Measurements from ENCODE around the gene IL9.

The IL9 gene

DNA sequence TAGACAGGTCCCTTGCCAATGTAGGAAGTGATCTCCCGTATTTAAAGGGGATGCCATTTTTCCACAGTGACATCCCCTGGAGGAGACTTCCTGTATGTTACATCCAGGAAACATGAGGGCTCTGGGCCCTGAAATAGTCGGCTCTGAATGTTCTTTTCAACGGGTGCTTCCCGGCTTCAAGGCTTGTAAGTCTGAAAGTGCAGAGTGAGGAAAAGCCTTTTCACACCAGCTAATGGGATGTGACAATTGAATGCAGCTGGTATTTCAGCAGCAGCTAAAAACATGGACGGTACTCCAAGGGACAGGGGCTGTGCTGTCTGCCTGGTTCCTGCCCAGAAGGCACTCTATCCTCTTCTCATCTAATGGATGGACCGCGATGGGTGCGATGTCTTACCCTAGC, 1.4 kb downstream of the IL9 start:
- FAIRE-seq = no peak
- DNase-seq (ENCODE audit: extremely low spot score, insufficient read length, low read depth) = no peak

DNA sequence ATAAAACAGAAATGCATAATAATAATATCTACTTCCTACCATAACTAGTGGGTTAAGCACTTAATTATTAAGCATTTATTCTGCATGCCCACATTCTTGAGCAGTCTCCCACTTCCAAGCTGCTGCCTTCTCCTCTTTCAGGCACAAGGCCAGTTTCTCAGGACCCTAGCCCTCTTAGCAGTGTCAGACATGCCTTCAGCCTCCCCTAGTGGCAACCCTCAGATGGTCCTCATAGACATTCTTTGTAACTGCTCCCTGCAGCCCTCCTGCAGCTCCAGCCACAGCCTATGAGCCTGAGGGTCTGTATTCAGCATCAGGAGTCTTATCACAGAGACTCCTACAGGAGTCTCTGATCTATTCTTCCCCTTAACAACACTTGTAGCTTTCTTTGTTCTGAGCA, 3.9 kb downstream of the IL9 start:
- FAIRE-seq (no peak), DNase-seq (ENCODE audit: extremely low spot score, insufficient read length, low read depth) (no peak)

DNA sequence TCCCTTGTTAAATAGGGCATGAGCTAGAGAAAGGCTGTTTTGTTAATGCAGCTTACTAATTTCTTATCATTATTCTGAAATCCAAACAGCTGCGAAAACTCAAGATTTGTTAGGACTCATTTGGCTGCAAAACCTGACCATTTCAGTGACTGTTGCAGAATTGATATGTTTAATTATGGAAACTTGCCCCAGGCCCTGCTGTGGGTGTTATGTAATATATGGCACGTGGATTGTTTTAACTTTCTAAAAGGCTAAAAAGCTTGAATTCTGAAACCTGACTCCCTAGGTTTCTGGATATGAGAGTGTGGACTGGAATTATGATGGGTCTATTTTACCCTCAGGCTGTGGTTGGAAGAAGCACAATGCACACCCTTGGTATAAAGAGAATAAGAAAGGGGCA, 4.4 kb downstream of the IL9 start:
- DNase-seq (ENCODE audit: extremely low spot score, insufficient read length, low read depth) = no peak
- no peak for FAIRE-seq

DNA sequence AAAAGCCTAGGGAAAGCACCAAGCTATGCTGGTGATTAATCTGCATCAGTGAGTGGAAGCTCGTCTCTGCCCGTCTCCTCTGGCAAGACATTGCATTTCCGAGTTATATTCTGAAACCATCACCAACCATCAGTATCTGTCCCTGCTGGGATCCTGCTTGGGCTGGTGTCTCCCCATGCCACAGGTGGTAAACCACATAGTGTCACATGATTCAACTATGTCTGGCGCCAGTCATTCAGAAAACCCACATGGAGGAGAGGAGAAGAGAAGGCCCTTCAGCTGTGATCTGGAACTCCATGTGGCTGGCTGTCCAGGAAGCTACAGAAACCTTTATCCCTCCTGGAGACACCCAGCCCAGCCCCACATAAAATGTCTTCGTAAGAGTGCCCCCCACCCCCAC, 4.8 kb downstream of the IL9 start:
- FAIRE-seq = peak; percentile 63
- DNase-seq (ENCODE audit: extremely low spot score, insufficient read length, low read depth) = peak; percentile 12

DNA sequence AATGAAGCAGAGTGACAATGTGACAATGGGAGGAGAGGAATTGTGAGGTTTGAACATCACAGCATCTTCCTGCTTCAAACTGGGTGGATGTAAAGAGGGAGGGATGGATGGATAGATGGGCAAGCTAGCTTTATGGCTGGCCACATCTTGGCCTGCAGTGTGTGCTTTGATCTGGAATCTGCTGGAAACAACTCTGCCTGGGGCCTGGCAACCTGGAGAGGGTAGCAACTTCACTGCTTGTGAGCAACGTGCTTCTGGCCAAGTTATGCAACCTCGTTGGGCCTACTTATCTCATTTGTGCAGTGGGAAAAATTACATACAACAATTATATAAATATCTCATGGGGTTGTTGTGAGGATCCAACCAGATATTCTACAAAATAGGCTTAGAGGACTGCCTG, 5.3 kb downstream of the IL9 start:
- DNase-seq (ENCODE audit: extremely low spot score, insufficient read length, low read depth) (no peak), FAIRE-seq (no peak)

DNA sequence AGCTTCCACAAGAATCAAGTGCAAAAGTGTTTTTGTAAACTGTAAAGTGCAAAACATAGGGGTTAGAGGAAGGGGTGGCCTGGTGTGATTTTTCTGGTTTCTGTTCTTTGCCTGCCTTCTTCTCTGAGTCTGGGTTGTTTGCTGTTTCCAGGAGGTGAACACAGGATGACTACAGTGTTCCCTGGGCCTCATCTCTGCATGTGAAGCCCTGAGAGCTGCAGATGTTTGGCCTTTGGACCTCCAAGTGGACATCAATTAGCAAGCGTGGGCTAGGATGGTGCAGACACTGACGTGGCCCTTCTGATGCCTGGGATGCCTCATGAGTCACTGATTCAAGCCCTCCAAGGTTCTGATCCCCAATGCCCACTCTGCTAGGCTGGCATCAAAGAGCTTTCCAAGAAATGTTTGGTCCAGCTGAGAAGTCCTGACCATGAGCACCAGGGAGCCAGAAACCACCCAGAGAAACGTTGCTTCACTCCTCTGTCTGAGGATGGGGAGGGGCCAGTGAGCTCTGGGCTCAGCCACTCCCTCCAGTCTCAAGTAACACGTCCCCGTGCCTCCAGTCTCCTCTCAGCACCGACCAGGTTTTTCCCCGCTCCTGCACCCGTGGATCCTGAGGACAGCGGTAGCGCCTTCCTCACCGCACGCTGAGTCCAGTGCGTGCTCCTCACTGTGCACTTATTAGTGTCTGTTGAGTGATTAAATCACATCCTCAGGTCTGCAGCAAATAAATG, 7.6 kb downstream of the IL9 start:
- DNase-seq (ENCODE audit: extremely low spot score, insufficient read length, low read depth) = no peak
- FAIRE-seq = no peak

DNA sequence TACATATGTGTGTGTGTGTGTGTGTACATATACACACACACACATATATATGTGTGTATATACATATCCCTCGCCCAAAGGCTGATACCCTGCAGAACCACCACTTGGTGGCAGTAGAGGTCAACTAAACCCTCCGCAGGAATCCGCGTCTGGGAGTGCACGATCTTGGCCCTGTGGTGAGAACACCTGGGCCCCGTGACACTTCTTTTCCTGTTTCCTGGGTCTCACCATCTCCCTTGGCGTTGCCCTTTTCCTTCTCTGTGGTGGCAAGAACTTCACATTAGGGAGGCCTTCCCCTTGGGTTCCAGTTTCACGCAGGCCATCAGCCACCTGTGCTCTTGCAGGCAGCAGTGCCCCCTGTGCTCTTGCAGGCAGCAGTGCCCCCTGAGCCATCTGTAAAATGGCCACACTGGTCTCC, 8.2 kb downstream of the IL9 start:
- FAIRE-seq (peak; percentile 88), DNase-seq (ENCODE audit: extremely low spot score, insufficient read length, low read depth) (peak; percentile 59)

DNA sequence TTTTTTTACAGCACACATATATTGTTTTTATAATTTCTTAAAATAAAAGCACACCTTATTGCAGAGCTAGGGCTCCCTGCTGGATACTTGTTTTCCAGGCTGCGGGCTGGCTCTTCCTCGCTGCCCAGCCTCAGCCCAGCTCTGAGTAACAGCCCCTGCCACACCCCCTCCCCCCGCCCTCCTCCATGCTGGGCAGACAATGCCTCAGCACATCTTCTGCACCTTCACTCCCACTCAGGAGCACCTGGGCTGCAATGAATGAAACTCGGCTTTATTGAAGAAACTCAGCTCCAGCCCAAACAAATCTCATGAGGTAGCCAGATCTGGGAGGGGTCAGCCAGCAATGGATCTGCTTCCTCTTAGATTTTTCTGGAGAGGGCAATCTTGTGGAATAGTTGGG, 9.5 kb downstream of the IL9 start:
- FAIRE-seq (no peak), DNase-seq (ENCODE audit: extremely low spot score, insufficient read length, low read depth) (no peak)

DNA sequence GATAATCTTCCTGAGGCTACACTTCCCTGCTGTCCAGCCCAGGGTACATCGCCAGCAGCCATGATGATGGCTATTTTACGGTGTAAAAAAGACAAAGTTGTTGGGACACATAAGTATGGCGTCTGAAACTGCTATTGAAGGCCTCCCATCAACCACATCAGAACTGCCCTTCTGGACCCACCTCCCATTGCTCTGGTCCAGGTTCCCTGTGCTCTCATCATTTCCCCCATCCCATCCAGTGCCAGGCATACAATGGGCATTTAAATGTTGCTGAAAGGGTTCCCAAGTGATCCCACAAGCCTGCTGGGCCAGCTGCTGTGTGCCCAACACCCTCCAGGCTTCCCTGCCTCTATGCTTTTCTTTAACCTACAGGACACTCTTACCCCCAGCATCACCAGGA, 10.6 kb downstream of the IL9 start:
- DNase-seq (ENCODE audit: extremely low spot score, insufficient read length, low read depth) = no peak
- FAIRE-seq = no peak

DNA sequence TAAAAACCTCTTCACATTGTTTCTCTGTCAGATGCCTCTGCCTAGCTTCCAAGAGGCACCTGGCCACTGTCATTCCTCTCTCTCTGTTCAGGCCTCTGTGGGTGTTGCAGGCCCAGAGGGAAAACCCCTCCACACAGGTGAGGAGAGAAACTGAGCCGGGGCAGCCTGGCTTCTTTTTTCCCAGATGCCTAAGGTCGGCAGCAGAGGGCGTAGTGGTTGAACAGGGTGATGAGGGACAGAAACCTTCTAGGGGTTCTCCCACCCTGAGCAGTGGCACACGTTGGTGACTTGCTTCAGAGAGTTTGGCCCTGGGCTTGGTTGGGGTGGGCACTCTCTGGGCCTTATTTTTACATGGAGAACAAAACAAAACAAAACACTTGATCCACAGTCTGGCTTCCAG, 12.2 kb downstream of the IL9 start:
- FAIRE-seq (no peak), DNase-seq (ENCODE audit: extremely low spot score, insufficient read length, low read depth) (no peak)

DNA sequence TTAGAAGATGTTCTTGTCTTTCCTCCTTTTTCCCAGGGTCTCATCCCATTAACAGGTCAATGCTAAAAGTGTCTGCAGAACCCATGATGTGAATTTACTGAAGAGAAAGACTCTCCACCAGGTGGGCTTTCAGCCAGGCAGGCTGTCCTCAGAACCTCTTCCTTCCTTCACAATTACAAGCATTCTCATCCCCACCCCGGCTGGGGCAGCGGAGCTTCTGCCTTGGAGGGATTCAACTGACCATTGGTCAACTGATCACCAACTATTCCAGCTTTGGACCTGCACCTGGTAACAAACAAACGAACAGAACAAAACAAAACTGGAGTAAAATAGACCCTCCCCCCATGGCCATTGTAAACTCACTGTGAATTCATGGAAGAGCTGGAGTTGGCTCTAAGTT, 12.6 kb downstream of the IL9 start:
- DNase-seq (ENCODE audit: extremely low spot score, insufficient read length, low read depth) (no peak), FAIRE-seq (no peak)

DNA sequence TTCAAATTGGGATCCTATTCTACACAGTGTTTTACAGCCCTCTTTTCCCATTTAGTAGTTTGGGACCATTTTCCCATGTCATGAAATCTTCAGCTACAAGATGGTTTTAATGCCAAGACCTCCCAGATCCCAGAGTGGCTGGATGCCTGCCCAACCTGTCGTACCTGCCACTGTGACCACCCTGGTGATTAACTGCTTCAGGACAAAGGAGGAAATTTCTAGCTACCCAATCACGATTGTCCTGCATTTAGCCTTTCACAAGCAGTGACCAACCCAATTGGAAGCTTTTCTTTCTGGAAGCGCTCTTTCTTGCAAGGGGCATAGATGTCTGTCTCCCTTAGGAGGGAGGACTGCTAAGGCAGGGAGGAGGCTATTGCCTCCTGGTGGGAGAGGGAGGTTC, 13.8 kb downstream of the IL9 start:
- DNase-seq (ENCODE audit: extremely low spot score, insufficient read length, low read depth) = no peak
- no peak for FAIRE-seq

DNA sequence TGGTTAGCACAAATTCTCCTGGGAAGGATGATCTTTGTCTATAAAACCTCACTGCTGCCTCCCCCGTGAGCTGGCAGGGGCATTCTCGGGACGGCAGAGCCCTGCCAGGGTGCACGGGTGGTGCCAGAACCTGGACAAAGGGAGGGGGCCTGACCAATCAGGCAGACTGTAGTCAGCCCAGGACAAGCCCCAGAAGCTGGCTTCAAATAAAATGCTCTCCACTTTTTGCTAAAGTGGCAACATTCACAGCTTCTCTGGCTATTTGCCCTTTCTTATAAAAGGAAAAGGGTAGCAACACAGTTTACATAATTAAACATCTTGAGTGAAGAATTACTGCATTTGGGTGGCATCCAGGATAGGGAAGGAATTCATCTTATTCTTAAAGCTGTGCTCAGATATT, 14.4 kb downstream of the IL9 start:
- DNase-seq (ENCODE audit: extremely low spot score, insufficient read length, low read depth) = no peak
- FAIRE-seq = no peak

DNA sequence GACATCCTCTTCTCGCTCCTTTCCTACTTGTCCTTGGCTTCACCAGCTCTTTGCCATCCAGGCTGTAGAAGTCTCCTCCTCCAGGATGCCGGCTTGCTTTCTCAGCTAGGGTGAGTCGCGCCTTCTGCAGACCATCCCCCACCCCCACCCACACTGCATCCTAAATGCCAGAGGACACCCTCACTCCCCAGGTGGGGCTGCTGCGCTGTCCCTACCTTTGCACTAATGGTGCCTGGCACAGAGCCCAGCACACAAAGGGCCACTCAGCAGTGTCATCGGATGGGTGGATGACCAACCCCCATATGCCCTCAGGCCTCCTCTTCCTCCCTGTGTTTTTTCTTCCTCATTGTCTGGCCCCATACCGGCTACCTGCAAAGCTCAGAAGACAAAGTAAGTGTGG, 14.8 kb downstream of the IL9 start:
- DNase-seq (ENCODE audit: extremely low spot score, insufficient read length, low read depth) = no peak

DNA sequence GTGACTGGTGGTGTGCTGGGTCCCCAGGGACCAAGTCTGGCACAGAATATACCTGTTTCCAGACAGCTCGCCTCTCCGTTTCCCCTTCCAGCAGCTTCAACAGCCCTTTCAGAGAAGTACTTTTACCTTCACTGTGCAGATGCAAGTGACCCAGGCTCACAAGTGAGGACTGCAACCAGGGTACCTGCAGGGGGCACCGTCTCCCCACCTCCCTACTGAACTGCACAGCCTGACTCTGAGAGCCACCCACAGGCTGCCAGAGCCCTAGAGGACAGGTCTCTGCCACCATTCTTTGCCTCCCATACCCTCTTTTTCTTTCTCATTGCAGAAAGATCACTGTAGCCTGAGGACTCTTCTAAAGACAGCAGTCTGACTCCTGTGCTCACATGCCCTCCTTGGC, 15.4 kb downstream of the IL9 start:
- DNase-seq (ENCODE audit: extremely low spot score, insufficient read length, low read depth) = no peak
- FAIRE-seq = no peak

More for the DNA sequence above, 14.8 kb downstream of the IL9 start:
- no peak for FAIRE-seq

DNA sequence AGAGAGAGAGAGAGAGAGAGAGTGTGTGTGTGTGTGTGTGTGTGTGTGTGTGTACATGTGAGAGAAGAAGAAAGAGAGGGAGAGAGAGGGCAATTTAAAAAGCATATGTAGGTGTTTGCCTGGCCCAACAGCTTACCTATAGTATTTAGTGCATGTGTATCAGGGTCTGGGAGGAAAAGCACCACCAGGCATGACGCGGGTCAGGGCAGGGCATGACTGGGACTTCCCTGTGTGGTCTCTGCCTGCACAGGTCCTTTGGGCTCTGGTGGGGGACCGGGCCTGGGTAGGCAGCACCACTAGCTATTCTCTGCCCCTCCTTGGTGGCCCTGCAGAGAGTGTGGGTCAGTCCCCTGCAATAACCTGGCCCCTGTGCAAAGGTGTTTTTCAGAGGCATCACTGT, 16.1 kb downstream of the IL9 start:
- FAIRE-seq = no peak
- DNase-seq (ENCODE audit: extremely low spot score, insufficient read length, low read depth) = no peak

DNA sequence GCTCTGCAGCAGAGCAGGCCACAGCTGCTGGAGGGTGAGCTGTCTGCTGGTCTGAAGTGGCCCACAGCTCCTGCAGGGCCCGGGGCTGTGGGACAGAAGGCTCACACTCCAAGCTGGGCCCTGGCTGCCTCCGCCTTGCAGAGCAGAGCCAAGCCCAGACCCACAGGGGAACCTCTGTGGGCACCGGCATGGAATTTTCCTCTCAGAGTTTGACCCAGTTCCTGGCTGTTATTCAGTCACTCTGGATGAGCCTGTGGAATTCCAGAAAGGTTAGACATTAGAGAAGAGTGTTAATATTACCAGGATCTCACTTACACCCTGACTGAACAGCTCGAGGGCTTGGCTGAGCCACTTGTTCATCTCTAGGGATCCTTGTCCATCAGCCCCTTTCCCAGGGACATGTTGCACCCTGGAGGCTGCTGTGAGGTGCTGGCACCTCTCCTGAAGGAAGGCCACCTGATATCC, 17.5 kb downstream of the IL9 start:
- FAIRE-seq (no peak), DNase-seq (ENCODE audit: extremely low spot score, insufficient read length, low read depth) (no peak)

DNA sequence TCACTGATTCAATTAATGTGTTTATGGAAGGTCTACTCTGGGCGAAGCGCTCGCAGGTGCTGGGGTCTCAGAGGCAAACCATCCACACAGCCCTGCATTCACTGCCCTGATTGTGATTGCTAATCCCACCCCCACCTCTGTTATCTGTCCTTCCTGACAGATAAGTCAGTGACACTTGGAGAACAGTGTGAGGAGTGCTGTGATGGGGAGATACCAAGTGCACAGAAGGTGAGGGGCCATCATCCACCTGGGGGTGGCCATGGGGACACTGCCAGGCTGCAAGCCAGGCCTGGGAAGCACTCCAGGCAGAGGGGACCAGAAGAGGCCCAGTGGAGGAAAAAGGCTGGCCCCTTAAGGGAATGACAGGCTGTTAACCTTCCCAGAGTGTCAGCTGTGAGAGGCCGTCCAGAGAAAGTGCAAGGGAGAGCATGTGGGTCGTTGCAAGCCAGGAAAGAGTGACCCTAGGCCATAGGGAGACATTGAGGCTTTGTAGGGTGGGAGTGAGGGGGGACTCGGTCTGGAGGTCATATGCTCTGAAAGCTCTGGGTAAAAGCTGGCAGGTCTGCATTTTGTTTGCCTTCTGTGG, 18.0 kb downstream of the IL9 start:
- FAIRE-seq (no peak), DNase-seq (ENCODE audit: extremely low spot score, insufficient read length, low read depth) (no peak)

DNA sequence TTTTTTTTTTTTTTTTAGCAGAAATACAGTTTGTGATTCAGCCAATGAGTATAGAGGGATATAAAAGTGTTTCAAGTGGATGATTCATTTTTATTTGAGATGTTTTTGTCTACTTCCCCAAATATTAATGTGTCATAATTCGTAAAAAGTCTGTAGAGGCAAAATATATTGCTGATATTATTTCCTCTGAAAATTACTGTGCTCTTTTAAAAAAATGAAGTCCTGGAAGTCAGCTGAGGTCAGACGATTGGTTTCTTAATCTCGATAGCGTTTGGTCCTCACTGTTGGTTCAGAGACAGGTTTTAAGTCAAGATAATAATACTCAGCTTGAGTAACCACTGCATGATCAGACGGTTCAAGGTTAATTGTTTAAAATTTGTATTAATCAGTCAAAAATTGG, 19.5 kb downstream of the IL9 start:
- no peak for DNase-seq (ENCODE audit: extremely low spot score, insufficient read length, low read depth)
- no peak for FAIRE-seq

DNA sequence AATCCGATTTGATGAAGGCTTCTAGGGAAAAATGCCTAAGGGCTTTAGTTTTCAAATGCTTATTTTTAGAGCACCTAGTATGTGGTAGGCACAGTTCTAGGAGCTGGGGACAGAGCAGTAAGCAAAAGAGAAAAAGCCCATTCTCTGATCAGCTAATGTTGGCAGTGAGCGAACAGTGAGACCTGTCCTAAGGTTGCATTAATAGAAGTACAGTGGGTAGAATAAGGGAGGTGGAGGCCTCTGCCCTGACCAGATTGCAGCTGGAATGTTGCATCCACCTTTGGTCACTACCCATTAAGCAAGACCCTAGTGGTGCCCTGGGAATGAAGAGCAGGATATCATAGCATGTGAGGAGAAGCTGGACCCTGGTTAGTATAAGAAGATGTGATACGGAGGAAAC, 20.1 kb downstream of the IL9 start:
- FAIRE-seq (no peak), DNase-seq (ENCODE audit: extremely low spot score, insufficient read length, low read depth) (no peak)

DNA sequence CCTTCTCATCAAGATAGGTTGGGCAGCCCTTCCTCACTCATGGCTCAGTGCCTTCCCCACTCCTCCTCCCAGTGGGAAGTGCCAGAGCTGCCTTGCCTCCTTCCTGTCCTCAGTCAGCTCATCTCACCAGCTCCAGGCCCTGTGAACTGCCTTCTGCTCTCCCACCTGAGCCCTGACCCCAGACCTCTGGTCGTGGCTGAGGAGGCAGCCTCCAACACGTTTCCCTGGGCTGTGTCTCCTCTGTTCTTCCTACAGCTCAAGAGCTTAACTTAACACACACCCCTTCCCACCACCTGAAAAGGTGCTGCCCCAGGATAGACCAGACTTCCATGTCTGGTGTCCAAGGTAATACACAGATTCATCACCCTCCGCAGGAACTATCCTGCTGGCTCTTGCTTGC, 21.2 kb downstream of the IL9 start:
- no peak for DNase-seq (ENCODE audit: extremely low spot score, insufficient read length, low read depth)
- no peak for FAIRE-seq

DNA sequence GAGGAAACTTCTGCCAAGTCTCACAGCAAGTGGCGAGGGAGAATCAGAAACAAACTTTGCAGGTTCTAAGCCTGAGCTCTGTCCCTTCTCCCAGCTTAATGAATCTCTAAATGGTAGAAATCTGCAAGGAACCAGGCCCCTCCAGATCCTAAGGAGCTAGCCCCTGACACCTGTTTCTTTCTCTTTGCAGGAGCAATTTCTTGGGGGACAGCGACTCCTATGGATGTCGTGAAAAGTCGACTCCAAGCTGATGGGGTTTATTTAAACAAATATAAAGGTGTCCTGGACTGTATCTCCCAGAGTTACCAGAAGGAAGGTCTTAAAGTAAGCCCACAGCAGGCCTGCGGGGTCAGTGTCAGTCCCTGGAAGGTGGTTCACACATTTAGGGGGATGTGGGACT, 21.8 kb downstream of the IL9 start:
- no peak for FAIRE-seq
- DNase-seq (ENCODE audit: extremely low spot score, insufficient read length, low read depth) = no peak

Measured in GM18507 (cell line).